Large intestine (tissue), 3 donors: ENCODE results near the gene TMEM184B. TPM values are rescaled to one million over a fixed set of nuclear protein-coding genes. Genes with fewer than 3 reads are reported as not detected.
A peak's percentile ranks its signal among the peaks of the same experiment; 100 is the strongest.

Experiments
- DNase-seq, 2 donors: peaks; one replicate each; pipeline versions ENCODE4 v3.0.0 to v3.0.0-alpha.2; 2013
- H3K27ac ChIP-seq: one replicate; pipeline ENCODE4 v1.5.1; 2013; ENCODE audit warnings: low read length
- H3K27me3 ChIP-seq: 2 replicates; pipeline ENCODE4 v1.6.1; 2013; ENCODE audit warnings: low read length; ENCODE audit not compliant: control insufficient read depth, insufficient read depth
- H3K36me3 ChIP-seq: 2 replicates; pipeline ENCODE4 v1.6.1; 2013; ENCODE audit warnings: low read length; ENCODE audit not compliant: control insufficient read depth, insufficient read depth
- H3K4me1 ChIP-seq: one replicate; pipeline ENCODE4 v1.6.1; 2013; ENCODE audit warnings: low read length; ENCODE audit not compliant: control insufficient read depth, insufficient read depth
- H3K4me3 ChIP-seq: one replicate; pipeline ENCODE4 v1.5.1; 2013; ENCODE audit warnings: low read length
- H3K9me3 ChIP-seq: one replicate; pipeline ENCODE4 v1.6.1; 2013; ENCODE audit warnings: mild to moderate bottlenecking, low read depth, low read length, moderate library complexity; ENCODE audit not compliant: control insufficient read depth
- WGBS: methylation state at CpG from one replicate; pipeline ENCODE4 v1.1.5; 2013; ENCODE audit warnings: low lambda C conversion rate; ENCODE audit not compliant: insufficient coverage; 5-methylcytosine and 5-hydroxymethylcytosine counted together
- polyA plus RNA-seq: library from polyadenylated mRNA; unstranded; fragments of 120-200 nt; gene quantifications from one replicate; pipeline ENCODE4 v1.2.1, GENCODE V29; 2013

TMEM184B gene
- polyA plus RNA-seq, 1 donor = 56.5 TPM

DNA sequence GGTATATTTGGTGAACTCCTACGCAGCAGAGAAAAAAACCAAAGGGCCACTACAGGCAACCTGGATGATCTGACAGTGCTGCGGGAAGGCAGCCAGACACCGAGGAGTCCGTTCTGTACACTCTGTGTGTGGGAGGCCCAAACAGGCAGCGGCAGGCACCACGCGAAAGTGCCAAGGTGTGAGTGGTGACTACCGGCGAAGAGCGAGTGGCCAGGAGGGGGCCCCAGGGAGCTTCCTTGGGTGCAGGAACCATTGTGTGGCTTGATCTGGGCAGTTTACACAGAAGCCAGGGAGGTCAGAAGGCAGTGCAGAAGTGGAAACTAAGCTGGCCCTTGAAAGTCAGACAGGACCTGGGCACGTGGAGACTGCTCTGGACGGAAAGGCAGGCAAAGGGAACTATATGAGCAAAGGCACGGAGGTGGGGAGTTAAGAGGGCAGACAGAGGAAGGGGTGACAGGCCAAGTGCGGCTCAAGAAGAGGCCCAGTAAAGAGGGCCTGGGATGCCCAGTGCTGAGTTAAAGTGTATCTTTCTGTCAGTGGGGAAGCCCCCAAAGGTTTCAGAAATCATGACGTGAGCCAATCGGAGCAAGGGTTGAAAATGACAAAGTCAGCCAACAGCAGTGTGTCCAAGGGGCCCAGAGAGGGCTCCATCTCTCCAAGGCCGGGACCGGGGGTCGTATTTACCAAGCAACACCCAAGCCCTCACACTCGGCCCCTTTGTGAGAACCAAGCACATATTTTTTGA is 10.6 kb downstream of the TMEM184B start:
- peak in 1 of 2 donors; percentile 41 for DNase-seq

DNA sequence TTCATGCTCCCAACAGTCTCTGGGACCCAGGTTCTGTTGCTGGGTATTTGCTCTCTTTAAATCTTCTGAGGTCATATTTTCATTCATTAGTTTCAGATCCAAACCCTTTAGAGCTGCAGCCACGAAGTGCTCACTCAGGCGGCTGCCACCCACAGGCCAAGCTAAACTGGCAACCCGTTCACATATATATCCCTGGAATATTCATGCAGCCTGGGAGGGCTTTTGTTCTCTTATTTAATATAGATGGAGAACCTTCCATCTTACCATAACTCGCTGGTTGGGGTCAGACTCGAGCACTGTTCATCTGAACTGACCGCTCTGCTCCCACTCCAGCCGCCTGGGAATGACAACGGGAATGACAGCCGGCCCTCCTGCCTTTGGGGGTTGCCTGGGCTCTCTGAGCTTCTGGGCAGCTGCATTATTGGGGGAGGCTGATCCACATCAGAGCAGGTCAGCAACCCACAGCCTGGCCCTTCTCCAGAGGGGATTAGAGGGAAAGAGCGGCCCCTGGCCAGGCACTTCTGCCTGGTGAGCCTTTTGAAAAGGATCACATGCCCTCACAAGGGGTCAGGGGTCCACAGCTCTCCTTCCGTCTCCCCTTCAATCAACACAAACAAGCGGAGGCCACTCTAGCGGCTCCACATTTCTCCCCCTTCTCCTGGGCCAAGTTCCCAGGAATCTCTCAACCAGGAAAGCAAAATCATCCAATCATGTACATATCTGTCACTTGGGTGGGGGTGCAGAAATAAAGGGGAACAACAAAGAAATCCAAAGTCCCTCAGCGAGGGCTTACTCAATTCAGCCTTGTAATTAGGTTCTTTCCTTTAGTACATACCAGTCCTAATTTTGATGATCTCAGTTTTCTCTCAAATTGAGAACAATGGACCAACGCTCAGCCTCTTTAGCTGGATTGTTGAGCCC is 11.8 kb downstream of the TMEM184B start:
- H3K9me3 ChIP-seq = no peaks in the 10 kb centered on the region
- peaks cover 6% of the 10 kb centered on the region for H3K36me3 ChIP-seq
- peak overlapping the region; percentile 10 for H3K27ac ChIP-seq
- no peak overlapping the region for H3K4me3 ChIP-seq
- H3K27me3 ChIP-seq = no peaks in the 10 kb centered on the region
- peaks cover 55% of the 10 kb centered on the region for H3K4me1 ChIP-seq
- DNase-seq = peak; percentile 47 to 62
- WGBS = no CpG with 5 or more reads among the region's 15 CpGs

More for the DNA sequence above, 10.6 kb downstream of the TMEM184B start:
- Histone ChIP-seq H3K9me3 (no peaks in the 10 kb centered on the region), H3K27ac (no peak overlapping the region), H3K4me1 (peaks cover 55% of the 10 kb centered on the region), H3K36me3 (peaks cover 6% of the 10 kb centered on the region), H3K27me3 (no peaks in the 10 kb centered on the region), H3K4me3 (no peak overlapping the region)
- WGBS = 100% methylated on average over 1 of the region's 20 CpGs

DNA sequence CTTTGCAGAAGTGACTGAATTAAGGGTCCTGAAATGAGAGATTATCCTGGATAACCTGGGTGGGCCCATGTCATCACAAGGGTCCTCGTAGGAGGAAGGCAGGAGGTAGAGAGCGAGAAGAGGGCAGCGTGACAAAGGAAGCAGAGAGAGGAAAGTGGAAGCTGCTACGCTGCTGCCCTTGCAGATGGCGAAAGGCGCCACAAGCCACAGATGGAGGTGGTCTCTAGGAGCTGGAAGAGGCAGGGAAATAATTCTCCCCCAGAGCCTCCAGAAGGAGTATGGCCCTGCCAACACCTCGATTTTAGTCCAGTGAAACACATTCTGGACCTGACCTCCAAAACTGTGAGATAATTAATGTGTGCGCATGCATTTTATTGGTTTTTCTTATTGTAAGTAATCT is 13.4 kb downstream of the TMEM184B start:
- Histone ChIP-seq H3K4me3 (no peak overlapping the region), H3K9me3 (no peaks in the 10 kb centered on the region), H3K36me3 (peaks cover 6% of the 10 kb centered on the region), H3K27me3 (no peaks in the 10 kb centered on the region), H3K4me1 (peaks cover 52% of the 10 kb centered on the region), H3K27ac (no peak overlapping the region)
- DNase-seq = no peak
- no CpG with 5 or more reads among the region's 8 CpGs for WGBS

DNA sequence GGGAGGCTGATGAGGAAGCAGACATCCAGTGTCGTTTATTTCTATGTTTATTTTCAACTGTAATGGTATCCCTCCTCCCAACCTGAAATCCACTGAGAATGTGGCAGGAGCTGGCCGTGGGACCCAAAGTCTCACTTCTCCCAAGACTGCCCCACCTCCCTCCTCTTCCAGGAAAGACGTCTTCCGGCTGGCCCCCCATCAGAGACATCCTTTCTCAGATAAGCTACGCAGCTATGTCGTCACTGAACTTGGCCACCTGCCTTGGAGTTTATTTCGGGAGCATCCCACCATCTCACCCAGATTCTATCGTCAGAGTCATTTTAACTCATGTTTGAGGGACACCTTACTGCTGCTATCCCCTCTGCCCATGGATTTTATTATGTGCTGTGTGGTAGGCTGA is 13.9 kb downstream of the TMEM184B start:
- Histone ChIP-seq H3K27me3 (no peaks in the 10 kb centered on the region), H3K9me3 (no peaks in the 10 kb centered on the region), H3K4me3 (no peak overlapping the region), H3K36me3 (peaks cover 3% of the 10 kb centered on the region), H3K4me1 (peaks cover 52% of the 10 kb centered on the region), H3K27ac (peak overlapping the region; percentile 95)
- peak; percentile 34 to 41 for DNase-seq
- no CpG with 5 or more reads among the region's 8 CpGs for WGBS

DNA sequence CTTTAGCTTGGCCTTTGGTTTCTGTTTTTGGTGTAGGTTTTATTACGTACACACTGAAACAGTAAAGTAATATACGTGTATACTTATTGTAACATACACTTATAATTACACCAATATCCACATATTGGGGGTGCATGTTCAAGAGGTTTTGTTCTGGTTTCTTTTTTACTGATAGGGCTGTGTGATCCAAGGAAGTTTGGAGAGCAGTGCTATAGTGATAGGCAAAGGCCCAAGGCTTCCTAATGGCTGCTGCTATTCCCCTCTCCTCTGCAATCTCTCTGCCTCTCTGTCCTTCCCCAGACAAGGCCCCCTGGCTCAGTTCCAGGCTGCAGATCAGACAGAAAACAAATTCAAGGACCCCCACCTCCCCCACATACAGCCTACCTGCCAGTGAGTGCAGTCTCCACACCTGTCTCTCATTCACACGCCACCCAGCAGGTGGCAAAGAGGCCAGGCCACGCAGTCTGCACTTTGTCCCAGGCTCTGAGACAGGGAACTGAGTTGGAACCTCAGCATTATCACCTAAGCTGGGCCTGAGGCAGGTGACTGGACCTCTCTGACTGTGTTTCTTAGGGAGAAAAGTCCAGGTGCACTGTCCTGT is 15.1 kb downstream of the TMEM184B start:
- no CpG with 5 or more reads among the region's 4 CpGs for WGBS
- no peaks in the 10 kb centered on the region for H3K36me3 ChIP-seq
- H3K4me3 ChIP-seq = peak overlapping the region; percentile 21
- no peaks in the 10 kb centered on the region for H3K9me3 ChIP-seq
- DNase-seq = peak; percentile 88 to 94
- no peaks in the 10 kb centered on the region for H3K27me3 ChIP-seq
- H3K4me1 ChIP-seq = peaks cover 51% of the 10 kb centered on the region
- peak overlapping the region; percentile 95 for H3K27ac ChIP-seq

DNA sequence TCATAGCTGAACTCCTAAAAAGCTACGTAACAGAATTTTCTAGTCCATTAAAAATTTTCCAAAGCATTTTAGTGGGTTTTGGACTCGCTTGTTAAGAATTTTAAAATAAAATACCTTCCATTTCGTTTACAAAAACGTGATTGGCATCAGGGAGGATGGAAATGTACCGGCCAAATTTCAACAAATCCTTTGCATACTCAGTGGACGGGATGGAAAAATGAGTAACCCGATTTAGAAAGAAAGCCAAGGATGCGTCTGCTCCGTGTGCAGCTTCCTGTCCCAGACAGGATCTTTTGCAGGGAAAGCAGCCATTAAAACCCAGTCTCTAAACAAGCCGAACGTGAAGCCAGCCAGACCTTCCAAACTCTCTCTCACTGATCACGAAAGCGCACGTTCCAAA is 15.6 kb downstream of the TMEM184B start:
- Histone ChIP-seq H3K4me1 (peaks cover 46% of the 10 kb centered on the region), H3K27me3 (no peaks in the 10 kb centered on the region), H3K4me3 (peak overlapping the region; percentile 21), H3K27ac (peak overlapping the region; percentile 95), H3K9me3 (no peaks in the 10 kb centered on the region), H3K36me3 (peaks cover 4% of the 10 kb centered on the region)
- no peak for DNase-seq
- WGBS = 95% methylated on average over 4 of the region's 14 CpGs

DNA sequence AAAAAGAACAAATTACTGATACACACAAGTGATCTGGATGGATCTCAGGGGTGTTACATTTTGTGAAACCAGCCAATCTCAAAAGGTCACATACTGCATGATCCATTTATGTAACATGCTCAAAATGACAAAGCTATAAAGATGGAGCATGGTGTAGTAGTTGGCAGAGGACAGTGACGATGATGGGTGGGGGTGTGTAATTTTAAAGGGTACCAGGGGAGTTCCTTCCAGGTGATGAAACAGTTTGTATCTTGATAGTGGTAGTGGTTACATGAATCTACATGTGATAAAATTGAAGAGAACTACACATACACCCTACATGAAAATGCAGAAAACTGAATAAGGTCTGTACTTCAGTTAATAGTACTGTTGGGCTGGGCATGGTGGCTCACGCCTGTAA is 17.1 kb downstream of the TMEM184B start:
- WGBS = no CpG with 5 or more reads among the region's 2 CpGs
- Histone ChIP-seq H3K9me3 (no peaks in the 10 kb centered on the region), H3K27ac (no peak overlapping the region)

DNA sequence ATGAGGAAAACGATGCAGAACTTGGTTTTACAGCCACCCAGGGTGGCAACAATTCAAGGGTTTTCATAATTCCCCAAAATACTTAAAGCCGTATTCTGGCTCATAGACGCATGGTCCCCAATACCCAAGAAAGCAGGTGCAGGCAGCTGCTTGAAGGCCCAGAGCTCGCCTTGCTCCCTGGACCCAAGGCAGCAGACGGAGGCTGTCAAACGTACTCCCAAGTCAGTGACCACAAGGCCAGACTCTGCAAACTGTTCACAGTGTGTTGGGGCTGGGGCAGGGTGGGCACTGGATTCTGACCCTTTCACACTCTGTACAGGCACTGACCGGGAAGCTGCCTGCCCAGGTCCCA is 21.5 kb downstream of the TMEM184B start:
- no peak overlapping the region for H3K4me3 ChIP-seq
- H3K27ac ChIP-seq = no peak overlapping the region
- H3K9me3 ChIP-seq = peaks cover 11% of the 10 kb centered on the region
- peaks cover 27% of the 10 kb centered on the region for H3K36me3 ChIP-seq
- H3K27me3 ChIP-seq = no peaks in the 10 kb centered on the region
- no CpG with 5 or more reads among the region's 7 CpGs for WGBS
- no peaks in the 10 kb centered on the region for H3K4me1 ChIP-seq
- DNase-seq = no peak

More for the DNA sequence above, 17.1 kb downstream of the TMEM184B start:
- Histone ChIP-seq H3K27me3 (no peaks in the 10 kb centered on the region), H3K4me3 (no peak overlapping the region), H3K4me1 (peaks cover 32% of the 10 kb centered on the region), H3K36me3 (peaks cover 4% of the 10 kb centered on the region)
- no peak for DNase-seq

DNA sequence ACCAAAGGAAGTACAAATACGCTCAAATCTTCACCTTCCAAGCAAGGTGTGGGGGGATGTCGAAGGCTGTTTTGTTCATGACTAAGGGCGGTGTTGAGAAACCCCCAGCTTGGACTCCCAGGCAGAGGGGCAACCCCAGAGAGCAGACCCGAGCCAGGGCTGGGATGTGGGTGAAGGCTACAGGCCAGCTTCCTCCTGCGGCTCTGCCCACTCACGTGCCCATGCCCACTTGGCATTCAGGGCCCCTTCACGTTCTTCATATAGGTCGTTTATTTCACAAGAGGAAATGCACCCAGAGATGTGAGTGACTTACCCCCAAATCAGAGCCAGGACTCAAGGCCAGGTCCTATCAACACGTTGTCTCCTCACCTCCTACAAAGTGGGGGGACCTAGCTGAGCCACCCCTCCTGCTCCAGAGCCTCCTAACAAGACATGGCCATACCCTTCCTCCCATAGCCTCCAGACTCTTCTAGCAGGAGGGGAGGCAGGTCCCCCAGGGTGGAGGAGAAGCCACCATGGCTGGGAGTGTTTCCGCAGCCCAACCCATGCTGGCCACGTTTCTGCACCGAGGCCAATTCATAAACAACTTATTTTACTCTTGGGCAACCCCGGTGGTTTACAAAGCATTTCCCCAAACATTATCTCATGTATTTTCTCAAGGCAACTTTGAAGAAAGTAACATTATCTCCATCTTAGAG is 22.0 kb downstream of the TMEM184B start:
- no peaks in the 10 kb centered on the region for H3K4me1 ChIP-seq
- no peak for DNase-seq
- no peak overlapping the region for H3K27ac ChIP-seq
- H3K4me3 ChIP-seq = no peak overlapping the region
- H3K27me3 ChIP-seq = no peaks in the 10 kb centered on the region
- 60% methylated on average over 1 of the region's 13 CpGs for WGBS
- H3K9me3 ChIP-seq = peaks cover 11% of the 10 kb centered on the region
- peaks cover 33% of the 10 kb centered on the region for H3K36me3 ChIP-seq
